HG03432 (cell line): ENCODE results near the gene SLC7A9.
"Not testable (repeated sequence)": the region's sequence is repeated elsewhere in the genome, so short reads cannot be mapped to it uniquely, and the experiment has no call there.

Source experiments
- ATAC-seq: cut with Tn5 transposase; IDR thresholded peaks from one replicate; pipeline ENCODE4 v1.9.1; 2021; ENCODE audit warnings: mild to moderate bottlenecking, moderate library complexity; ENCODE audit not compliant: unreplicated experiment

The SLC7A9 gene

DNA sequence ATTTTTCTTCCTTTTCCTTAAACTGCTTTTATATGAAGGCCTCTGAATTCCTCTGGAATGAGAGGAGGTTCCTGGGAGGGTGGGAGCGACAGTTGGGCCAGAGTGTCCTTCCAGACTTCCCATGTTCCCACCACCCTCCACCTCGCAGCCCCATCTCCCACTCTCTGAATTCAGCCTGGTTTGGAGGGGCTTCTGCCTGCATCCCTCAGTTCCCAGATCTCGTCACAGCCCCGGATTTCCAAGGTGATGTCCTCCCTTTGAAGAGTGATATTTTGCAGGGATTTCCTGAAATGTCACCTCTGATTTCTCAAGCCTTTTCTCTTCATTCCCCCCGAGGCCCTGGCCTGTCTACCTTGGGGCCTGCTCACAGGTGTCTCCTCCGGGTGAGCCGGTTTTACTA lies 16.7 kb upstream of the SLC7A9 start:
- no peak for ATAC-seq

- ATAC-seq, result not testable (repeated sequence)
Measured at GRCh38 chr19:32885255-32885654, 15.7 kb upstream of the SLC7A9 start.

- ATAC-seq, result no peak
Measured at GRCh38 chr19:32881766-32882165, 12.2 kb upstream of the SLC7A9 start.

- no peak for ATAC-seq
Measured at GRCh38 chr19:32880622-32881021, 11.1 kb upstream of the SLC7A9 start.

- ATAC-seq, result no peak
Measured at GRCh38 chr19:32879741-32880140, 10.2 kb upstream of the SLC7A9 start.

DNA sequence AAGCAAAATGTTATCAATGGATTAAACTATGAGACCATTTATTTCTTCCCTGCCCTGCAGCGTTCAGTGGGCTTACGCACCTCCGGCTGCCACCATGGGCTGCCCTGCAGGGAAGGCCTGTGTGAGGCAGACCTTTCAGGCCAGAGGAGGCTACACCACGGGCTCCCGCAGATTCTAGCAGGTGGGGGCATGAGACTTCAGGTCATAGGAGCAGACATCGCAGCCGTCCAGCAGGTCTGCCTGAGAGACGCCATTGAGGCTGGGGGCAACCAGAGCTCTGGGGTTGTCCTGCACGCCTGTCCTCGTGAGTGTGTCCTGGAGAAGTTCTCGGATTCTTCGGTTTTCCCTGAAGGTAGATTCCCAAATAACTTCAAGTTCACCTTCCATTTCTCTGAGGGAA lies 9.4 kb upstream of the SLC7A9 start:
- ATAC-seq, result no peak

DNA sequence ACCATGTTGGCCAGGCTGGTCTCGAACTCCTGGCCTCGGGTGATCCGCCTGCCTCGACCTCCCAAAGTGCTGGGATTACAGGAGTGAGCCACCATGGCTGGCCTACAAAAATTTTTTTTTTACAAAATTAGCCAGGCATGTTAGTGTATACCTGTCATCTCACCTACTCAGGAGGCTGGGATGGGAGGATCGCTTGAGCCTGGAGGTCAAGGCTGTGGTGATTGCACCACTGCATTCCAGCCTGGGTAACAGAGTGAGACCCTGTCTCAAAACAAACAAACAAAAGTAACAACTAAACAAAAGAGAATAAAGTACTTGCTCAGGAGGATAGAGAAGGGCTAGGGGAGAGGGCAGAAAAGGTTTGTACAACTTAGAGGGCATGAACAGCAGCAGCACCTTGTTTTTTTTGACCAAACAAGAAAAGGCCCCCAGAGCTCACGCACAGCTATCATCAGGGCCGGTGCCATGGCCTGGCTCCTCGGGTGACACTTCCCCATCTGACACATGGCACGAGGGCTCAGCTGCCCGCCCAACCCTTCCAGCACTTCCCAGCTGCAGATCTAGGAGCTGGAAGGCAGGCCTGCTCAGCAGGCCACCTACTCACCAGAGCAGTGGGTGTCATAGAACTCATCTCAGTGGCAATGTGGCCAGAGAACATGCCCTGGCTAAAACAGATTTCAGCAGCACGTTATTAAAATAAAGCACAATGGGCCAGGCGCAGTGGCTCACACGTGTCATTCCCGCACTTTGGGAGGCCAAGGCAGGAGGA lies 8.6 kb upstream of the SLC7A9 start:
- no peak for ATAC-seq

DNA sequence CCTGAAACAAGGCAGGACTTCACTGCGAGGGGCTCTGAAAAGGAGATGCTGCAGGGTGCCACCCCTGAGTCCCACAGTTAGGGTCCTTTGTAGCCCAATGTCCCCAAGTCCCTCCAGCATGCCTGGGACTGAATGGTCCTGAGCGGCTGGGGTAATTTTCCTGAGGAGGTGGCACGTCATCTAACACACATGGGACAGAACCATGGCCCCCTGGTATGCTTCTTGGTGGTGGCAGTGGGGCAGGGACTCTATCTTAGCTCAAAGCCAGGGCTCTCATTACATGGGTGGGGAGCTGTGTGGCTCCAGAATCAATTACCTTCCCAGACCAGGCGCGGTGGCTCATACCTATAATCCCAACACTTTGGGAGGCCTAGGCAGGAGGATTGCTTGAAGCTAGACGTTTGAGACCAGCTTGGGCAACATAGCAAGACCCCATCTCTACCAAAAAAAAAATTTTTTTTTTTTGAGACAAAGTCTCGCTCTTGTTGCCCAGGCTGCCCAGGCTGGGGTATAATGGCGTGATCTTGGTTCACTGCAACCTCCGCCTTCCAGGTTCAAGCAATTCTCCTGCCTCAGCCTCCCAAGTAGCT lies 7.9 kb upstream of the SLC7A9 start:
- ATAC-seq, result no peak

DNA sequence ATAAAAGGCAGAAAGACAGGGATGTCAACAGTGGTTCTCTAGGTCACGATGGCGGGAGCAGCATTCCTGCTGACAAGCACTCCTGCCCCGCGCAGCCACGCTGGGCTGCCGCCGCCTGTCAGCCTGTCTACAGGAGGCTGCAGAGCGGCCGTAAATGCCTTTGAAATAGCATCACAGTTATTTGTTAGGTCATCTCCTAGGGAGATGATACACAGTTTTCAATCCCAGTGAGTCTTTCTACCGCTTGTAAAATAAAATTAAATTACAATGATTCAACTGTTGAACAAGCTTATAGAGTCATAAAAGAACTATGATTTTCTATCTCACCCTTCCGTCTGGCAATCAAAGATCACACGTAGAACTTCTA lies 7.3 kb upstream of the SLC7A9 start:
- no peak for ATAC-seq

DNA sequence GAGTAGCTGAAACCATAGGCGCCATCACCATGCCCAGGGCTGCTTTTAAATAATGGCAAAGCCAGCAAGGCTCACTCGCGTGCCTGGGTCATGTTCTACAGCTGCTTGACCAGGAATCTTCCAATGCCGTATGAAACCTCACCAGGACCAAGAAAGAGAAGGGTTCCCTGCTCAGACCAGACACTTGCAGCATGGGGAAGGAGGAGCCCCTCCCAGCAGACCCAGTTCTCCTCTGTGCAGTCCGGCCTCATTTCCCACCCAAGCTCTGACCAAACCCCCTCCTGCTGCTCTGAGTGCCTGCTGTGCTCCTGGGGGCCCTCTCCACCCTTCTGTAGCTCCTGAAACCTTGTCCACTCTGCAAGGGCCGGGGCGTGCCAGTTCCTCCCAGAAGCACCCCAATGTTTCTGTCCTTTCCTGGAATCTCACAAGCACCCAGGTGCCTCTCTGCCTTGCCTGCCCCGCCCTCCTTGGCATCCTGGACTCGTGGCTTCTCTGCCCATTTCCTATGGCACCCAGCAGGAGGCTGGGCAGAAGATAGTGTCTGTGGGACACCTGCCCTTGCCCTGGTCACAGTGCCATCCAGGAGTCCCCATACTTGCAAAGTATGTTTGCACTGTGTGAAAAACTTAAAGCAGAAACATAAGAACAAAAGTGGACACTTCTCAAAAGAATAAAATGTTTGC lies 6.8 kb upstream of the SLC7A9 start:
- ATAC-seq, result no peak

DNA sequence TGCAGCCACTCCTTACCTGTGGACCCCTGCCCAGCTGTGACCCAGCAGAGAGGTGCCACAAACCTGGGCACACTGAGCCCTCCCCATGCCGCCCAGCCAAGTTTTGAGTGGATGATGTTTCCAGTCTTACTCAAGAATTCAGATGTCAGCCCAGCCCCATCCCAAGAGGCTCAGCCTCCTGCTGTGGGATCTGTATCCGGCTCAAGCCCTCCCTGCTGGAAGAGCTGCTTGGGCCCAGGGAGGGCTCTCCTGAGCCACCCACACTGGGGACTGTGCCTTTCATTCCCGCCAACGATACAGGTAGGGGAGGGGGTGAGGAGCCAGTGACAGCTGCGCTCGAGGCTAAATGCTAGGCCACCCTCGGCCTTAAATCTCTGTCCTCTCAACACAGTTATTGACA lies 5.9 kb upstream of the SLC7A9 start:
- ATAC-seq, result no peak

- ATAC-seq, result no peak
Measured at GRCh38 chr19:32874605-32875004, 5.0 kb upstream of the SLC7A9 start.

GRCh38 chr19:32873247-32873959 lies 3.8 kb upstream of the SLC7A9 start:
- no peak for ATAC-seq

DNA sequence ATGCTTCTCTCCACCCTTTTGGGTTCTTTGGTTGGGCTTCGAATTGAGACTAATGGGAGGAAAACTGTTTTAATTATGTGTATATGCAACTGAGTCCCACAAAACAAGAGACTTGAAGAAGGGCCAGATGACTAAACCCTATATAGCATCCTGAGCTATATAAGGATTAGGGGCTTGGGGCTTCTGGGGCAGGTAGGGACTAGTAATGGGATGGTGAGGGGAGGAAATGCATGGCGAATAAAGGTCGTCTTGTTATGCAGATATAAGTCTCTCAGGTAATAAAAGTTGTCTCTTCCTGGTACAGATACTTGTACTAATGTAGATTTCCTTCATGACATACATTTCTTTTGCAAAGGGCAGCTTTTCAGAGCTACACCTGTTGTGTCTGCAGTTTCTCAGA lies 2.8 kb upstream of the SLC7A9 start:
- no peak for ATAC-seq

- ATAC-seq, result no peak
Measured at GRCh38 chr19:32870981-32871451, 1.4 kb upstream of the SLC7A9 start.

- no peak for ATAC-seq
Measured at GRCh38 chr19:32869966-32870573, 503 bp upstream of the SLC7A9 start.

GRCh38 chr19:32868206-32868950 lies 1.2 kb downstream of the SLC7A9 start:
- ATAC-seq, result no peak

- not testable (repeated sequence) for ATAC-seq
Measured at GRCh38 chr19:32867436-32867835, 2.1 kb downstream of the SLC7A9 start.

GRCh38 chr19:32866564-32867265 lies 2.9 kb downstream of the SLC7A9 start:
- ATAC-seq, result no peak

- no peak for ATAC-seq
Measured at GRCh38 chr19:32866061-32866460, 3.5 kb downstream of the SLC7A9 start.
